ENCODE results near the gene ZMYM3. TPM values are rescaled to one million over a fixed set of nuclear protein-coding genes. Genes with fewer than 3 reads are reported as not detected.
A peak's percentile ranks its signal among the peaks of the same experiment; 100 is the strongest.

The ZMYM3 gene
- total RNA-seq, 4 donors from 2014 or later = 12.4 to 17.5 (median 15.0) TPM

DNA sequence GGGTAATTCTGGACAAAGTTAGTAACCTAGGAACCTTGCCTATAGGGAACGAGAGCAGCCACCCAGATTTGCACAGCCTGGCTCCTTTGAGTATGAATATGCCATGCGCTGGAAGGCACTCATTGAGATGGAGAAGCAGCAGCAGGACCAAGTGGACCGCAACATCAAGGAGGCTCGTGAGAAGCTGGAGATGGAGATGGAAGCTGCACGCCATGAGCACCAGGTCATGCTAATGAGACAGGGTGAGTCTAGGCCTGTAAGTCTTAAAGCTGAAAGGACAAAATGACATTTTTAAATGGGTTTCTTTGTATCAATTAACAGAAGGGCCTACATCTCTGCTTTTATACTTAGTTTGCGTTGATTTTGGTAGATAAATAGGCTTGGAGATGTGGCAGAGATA lies 42.9 kb upstream of the ZMYM3 start:
- 93 to 96% methylated on average over 6 of the region's 6 CpGs for WGBS, 2 donors

GRCh38 chrX:71292669-71293365 lies 38.9 kb upstream of the ZMYM3 start:
- intact Hi-C loops (cut with DNase I; ENCODE audit: low total_unique reads) = no loop called here
- no peak for DNase-seq (ENCODE audit: low spot score in 2 of 2)
- no peak overlapping the region for H3K4me3 ChIP-seq (ENCODE audit: low read depth, poor library complexity, severe bottlenecking)
- 82 to 89% methylated on average over 7 of the region's 7 CpGs for WGBS, 2 donors
- no peak for TF ChIP-seq CTCF (IDR thresholded peaks at IDR 0.05)

More for the DNA sequence above, 42.9 kb upstream of the ZMYM3 start:
- no peak for DNase-seq (ENCODE audit: low spot score in 2 of 2)
- TF ChIP-seq CTCF (IDR thresholded peaks at IDR 0.05) = no peak
- TF ChIP-seq POLR2A (IDR thresholded peaks at IDR 0.05) = no peak
- H3K4me3 ChIP-seq (ENCODE audit: low read depth, poor library complexity, severe bottlenecking) = no peak overlapping the region
- intact Hi-C loops (cut with DNase I; ENCODE audit: low total_unique reads) = no loop called here

- no peak for DNase-seq (ENCODE audit: low spot score in 2 of 2)
- intact Hi-C loops (cut with DNase I; ENCODE audit: low total_unique reads) = no loop called here
- H3K4me3 ChIP-seq (ENCODE audit: low read depth, poor library complexity, severe bottlenecking) = no peak overlapping the region
- TF ChIP-seq POLR2A (IDR thresholded peaks at IDR 0.05) (no peak), CTCF (IDR thresholded peaks at IDR 0.05) (no peak)
- 77 to 81% methylated on average over 6 of the region's 6 CpGs for WGBS, 2 donors
Measured at GRCh38 chrX:71291381-71291780, 37.4 kb upstream of the ZMYM3 start.

DNA sequence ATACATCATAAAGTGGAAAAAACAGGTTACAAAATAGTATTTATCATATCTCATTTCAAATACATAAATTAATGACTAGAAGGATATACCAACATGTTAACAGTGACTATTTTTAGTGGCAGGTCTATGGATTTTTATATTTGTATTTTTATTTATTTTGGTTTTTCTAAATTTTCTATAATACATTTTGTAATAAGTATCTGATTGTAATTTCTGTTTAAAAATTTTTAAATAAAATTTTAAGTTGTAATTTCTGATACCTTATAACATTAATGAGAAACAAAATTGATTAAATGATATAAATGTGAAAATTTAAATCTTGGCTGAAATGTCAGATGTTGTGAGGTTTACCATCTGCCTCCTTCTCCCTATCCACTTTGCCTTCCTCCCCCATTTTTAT lies 32.0 kb upstream of the ZMYM3 start:
- H3K4me3 ChIP-seq (ENCODE audit: low read depth, poor library complexity, severe bottlenecking) = no peak overlapping the region
- TF ChIP-seq CTCF (IDR thresholded peaks at IDR 0.05) (no peak), POLR2A (IDR thresholded peaks at IDR 0.05) (no peak)
- DNase-seq (ENCODE audit: low spot score in 2 of 2) = no peak
- intact Hi-C loops (cut with DNase I; ENCODE audit: low total_unique reads) = no loop called here

- intact Hi-C loops (cut with DNase I; ENCODE audit: low total_unique reads) = no loop called here
- DNase-seq (ENCODE audit: low spot score in 2 of 2) = peak; percentile 92 to 95
- peak within 1 kb of the TSS; percentile 43 for H3K4me3 ChIP-seq (ENCODE audit: low read depth, poor library complexity, severe bottlenecking)
- TF ChIP-seq CTCF (IDR thresholded peaks at IDR 0.05) (no peak), POLR2A (IDR thresholded peaks at IDR 0.05) (no peak)
- 0 to 46% methylated on average over 30 to 57 of the region's 57 CpGs for WGBS, 2 donors
Measured at GRCh38 chrX:71283403-71284143, 29.6 kb upstream of the ZMYM3 start, which contains the start of gene NONO. Gene NONO, plus strand, starts transcription at chrX:71283635. Its CDS starts 7,003 bp downstream, at chrX:71290638.

Data from lower leg skin (tissue), 4 donors.